AG09319 (cell line): ENCODE results near the gene ARFGAP3.
A peak's percentile ranks its signal among the peaks of the same experiment; 100 is the strongest.

Source experiments
- DNase-seq: peaks from one replicate; pipeline ENCODE4 v3.0.0-alpha.2; 2010; ENCODE audit warnings: low read depth; ENCODE audit errors: extremely low read depth
- TF ChIP-seq, protein P1 (sequence below): IDR thresholded peaks from 2 replicates; pipeline ENCODE4 v1.5.1; 2011; ENCODE audit warnings: low read depth, mild to moderate bottlenecking, inconsistent platforms, low read length, moderate library complexity

The ARFGAP3 gene, protein sequence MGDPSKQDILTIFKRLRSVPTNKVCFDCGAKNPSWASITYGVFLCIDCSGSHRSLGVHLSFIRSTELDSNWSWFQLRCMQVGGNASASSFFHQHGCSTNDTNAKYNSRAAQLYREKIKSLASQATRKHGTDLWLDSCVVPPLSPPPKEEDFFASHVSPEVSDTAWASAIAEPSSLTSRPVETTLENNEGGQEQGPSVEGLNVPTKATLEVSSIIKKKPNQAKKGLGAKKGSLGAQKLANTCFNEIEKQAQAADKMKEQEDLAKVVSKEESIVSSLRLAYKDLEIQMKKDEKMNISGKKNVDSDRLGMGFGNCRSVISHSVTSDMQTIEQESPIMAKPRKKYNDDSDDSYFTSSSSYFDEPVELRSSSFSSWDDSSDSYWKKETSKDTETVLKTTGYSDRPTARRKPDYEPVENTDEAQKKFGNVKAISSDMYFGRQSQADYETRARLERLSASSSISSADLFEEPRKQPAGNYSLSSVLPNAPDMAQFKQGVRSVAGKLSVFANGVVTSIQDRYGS

DNA sequence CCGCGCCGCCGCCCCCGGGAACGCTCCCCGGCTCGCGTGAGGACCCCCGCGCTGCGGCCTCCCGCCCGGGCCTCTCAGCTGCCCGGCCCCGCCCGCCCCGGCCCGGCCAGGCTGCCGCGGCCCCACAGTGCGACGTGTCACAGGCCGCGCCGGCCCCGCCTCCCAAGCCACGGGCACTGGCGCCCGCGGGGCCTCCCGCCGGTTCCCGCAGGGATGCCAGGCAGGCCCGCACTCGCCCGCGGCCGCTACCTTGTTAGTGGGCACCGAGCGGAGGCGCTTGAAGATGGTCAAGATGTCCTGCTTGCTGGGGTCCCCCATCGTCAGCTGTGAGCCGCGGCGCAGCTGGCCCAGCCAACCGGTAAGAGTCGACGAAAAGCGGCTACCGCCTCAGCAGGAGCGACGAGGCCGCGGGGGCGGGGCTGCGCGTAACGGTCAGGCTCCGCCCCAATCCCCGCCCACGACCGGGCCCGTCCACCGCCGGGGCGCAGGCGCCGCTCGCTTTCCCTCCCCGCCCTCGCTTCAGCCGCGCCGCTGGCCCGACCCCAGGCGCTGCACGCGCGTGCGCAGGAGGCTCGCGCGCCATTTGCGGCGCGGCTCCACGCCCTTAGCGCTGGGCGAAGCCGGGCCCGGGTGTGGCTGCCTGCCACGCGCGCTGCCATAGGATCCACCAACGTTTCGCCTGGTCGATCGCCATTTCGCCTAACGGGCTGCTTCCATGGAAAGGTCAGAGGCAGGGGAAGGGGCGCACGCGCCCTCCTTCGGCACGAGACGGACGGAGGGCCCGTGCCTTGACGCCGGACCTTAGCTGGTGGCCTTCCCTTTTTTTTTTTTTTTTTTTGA, at the start of gene ARFGAP3:
ARFGAP3 (minus strand) TSS at position 409 of the 840 bp plus-strand sequence; CDS start at position 318, 91 bp downstream.
- DNase-seq = peak; percentile 83
- TF ChIP-seq, protein P1, sequence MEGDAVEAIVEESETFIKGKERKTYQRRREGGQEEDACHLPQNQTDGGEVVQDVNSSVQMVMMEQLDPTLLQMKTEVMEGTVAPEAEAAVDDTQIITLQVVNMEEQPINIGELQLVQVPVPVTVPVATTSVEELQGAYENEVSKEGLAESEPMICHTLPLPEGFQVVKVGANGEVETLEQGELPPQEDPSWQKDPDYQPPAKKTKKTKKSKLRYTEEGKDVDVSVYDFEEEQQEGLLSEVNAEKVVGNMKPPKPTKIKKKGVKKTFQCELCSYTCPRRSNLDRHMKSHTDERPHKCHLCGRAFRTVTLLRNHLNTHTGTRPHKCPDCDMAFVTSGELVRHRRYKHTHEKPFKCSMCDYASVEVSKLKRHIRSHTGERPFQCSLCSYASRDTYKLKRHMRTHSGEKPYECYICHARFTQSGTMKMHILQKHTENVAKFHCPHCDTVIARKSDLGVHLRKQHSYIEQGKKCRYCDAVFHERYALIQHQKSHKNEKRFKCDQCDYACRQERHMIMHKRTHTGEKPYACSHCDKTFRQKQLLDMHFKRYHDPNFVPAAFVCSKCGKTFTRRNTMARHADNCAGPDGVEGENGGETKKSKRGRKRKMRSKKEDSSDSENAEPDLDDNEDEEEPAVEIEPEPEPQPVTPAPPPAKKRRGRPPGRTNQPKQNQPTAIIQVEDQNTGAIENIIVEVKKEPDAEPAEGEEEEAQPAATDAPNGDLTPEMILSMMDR = no peak

DNA sequence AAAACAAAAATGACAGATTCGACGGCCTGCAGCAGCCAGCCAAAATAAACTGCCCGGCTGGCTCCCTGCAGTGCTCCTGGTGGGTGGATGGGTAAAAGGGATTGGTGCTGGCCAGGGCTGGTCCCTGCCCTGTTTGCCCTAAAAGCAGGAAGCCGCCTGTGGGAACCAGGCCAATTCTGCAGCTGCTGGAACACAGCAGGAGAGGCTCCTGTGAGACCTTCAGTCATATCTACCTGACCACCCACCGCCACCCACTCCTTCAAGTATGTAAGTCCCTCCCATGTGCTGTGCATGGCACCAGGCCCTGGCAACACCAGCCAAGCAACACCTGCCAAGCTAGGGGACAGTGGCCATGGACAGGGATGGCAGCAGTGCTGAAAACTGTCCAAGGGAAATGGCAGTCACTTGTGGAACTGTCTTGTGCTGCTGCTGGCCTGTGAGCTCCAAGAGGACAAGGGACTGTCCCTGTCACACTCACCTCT, 48.7 kb upstream of the ARFGAP3 start:
- TF ChIP-seq, protein P1 = no peak
- no peak for DNase-seq

DNA sequence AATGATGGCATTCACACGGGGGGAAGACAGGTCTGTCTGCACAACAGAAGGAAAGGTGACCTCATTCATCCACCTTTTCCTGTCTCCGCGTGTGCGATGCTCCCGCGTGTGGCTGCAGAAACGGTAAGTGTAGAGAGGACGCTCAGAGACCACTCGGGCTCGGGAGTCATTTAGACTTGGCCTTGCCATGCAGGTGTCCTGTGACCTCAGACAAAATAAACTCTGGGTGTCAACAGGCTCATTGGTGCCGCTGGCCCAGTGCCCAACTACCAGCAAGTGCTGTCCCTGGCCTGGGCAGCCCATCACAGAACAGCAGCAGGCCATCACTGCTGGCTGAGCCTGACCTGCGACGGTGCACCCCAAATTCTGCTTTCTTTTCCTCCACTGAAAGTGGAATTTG, 48.1 kb upstream of the ARFGAP3 start:
- TF ChIP-seq, protein P1 = no peak

DNA sequence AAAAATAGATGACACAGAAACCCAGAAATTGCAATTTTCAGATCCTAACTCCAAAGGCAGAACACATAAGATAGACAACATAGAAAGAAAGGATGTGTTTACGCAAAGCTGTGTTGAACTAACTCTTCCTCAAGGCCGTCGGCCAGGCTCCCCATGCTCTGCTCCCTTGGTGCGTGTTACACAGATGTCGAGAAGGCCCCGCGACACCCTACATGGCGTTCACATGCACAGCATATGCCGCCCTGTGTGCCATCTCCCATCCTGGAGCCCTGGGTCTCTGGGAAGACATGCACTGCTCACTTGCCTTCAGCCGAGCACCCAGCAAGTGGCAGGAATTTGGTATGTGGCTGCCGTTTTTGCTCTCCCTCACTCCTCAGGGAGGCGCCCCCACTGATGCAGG, 47.0 kb upstream of the ARFGAP3 start:
- TF ChIP-seq, protein P1 = no peak
- DNase-seq = no peak

More for the DNA sequence above, 48.1 kb upstream of the ARFGAP3 start:
- no peak for DNase-seq

DNA sequence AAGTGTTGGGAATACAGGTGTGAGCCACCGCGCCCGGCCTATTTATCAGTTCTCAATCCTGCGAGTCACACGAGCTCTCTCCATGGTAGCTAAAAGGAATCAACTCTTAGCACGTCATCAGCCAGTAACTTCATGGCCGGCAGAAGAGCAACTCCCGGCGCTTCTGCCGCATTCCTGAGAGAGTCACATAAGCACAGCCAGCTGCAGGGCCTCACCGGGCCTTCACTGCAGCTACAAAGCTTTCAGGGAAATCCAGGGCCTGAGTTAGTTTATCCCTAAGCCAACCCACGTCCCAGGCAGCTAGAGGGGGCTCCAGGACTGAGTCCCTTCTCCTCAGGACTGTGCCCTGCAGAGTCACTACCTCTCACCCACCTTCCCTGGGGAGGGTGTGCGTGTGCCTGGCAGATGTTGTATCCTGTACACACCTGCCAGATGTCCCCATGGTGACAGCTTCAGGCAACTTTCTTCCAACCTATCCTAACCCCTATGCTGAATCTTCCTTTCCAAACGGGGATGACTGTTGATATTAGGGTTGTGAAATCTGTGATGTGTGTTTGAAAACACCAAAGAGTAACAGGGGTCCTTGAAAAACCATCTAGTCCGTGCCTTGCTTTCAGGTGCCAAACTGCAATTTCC, 45.9 kb upstream of the ARFGAP3 start:
- no peak for DNase-seq
- TF ChIP-seq, protein P1 = no peak

DNA sequence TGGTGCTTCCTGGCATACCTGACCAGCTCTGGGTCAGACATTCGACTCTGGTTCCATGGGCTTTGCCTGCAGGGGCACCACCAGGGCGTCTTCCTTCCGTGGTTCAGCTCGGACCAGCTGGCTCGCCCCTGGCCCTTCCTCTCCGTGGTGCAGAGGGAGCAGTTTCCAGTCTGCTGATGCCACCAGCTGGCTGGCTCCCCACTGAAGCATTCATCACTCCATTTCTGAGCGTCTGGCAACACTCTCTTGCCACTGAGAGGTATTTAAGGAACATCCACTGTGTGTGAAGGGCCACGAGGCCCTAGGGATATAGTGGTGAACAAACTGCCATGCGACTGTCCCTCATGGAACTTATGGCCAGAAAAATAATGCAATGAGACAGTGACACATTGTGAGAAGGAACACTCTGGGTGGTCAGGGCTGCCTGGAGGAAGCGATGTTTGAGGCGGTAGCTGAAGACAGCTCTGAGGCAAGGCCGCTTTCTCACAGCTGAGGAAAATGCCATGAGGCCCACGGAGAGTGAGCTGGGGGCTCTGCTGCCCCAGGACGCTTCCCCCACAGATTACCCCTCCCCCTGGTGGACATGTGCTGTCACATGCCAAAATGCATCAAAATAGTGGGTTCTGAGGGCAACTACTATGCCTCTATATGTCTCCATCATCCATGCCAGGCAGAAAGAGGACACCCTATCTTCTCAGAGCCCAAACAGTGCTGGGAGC, 44.9 kb upstream of the ARFGAP3 start:
- no peak for DNase-seq
- TF ChIP-seq, protein P1 = no peak; the same call in 1 of the 2 replicates
